Activated CD4-positive, alpha-beta T cell treated with anti-CD3 and anti-CD28 coated beads, Interleukin-2, amount 50 U/mL, for 16 hours (primary cell): Measurements from ENCODE around the gene COMMD9.
A peak's percentile ranks its signal among the peaks of the same experiment; 100 is the strongest.
"Not testable (repeated sequence)": the region's sequence is repeated elsewhere in the genome, so short reads cannot be mapped to it uniquely, and the experiment has no call there.

Experiments used
- DNase-seq: peaks from one replicate; pipeline ENCODE4 v3.0.0-alpha.2; 2020

Gene COMMD9

DNA sequence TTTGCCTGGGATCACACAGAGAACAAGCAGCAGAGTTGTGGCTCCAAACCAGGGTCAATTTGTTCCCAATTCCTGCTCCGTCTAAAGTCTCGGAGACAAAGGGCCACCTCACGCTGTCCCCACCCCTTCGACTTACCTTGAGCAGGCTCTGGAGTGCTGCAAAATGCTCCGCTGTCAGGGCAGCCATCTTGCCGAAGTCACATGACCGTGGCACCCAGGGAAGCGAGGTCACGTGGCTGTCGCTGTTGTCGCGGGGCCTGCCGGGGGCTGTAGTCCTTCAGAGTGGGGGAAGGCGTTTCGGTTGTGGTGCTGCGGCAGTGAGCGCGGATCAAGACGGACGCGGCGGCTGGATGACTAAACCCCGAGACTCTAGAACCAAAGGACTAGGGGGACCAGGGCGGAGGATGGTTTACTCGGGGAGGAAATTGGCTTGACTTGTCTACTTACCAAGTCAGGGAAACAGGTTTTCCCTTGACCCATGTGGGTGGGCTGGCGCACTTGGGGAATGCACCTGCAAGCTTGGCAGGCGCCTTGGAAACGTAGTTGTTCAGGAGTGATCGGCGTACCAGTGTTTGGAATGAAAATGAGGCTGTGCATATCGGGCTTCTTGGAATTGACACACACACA lies at the start of gene COMMD9:
TSS of gene COMMD9 (minus strand) at position 199 of the 627 bp plus-strand sequence. CDS start at position 187, 12 bp downstream.
- peak; percentile 97 for DNase-seq

DNA sequence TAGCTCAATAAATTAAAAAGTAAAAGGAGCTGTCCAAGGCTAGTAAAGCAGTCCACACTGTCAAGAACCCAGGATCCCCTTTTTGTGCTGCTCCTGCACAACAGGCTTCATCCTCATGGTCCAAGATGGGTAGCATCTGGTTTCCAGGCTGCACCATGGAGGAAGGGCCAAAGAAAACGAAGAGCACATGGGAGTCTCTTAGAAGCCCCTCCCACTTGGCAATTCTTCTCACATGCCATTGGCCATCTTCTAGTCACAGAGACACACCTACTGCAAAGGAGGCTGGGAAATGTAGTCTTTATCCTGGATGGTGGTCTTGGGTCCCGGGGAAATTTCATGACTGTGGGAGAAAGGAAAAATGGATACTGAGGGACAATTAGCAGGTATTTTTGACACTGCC lies 44.7 kb upstream of the COMMD9 start:
- no peak for DNase-seq

DNA sequence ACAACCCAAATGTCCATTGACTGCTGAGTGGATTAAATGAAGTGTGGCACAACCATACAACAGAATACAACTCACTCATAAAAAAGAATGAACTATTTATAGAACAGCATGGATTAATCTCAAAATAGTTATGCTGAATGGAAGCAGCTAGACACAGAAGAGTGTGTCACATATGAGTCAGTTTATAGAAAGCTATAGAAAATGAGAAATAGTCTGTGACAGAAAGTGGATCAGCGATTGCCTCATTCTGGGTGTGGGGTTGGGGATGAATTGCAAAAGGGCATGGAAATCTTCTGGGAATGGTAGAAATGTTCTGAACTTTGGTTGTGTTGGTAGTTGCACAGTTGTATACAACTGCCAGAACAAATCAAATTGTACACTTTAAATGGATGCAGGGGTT lies 44.2 kb upstream of the COMMD9 start:
- DNase-seq: no peak

DNA sequence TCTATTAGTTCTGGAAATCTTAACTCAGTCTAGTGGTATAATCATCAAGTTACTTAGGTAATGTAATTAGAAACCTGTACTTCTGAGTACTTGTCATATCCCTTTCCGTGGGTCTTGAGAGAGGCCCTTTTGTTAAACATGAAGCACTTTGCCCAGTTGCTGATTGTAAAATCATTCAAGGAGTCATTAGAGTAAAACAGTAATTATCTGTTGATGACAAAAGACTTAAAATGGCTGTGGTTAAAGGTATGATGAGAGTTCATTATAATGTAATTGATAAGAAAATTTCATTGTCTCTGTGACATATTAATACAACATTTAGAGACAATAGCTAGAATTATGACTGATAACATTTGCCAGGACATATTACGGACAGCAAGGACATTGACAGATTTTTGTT lies 41.2 kb upstream of the COMMD9 start:
- no peak for DNase-seq

DNA sequence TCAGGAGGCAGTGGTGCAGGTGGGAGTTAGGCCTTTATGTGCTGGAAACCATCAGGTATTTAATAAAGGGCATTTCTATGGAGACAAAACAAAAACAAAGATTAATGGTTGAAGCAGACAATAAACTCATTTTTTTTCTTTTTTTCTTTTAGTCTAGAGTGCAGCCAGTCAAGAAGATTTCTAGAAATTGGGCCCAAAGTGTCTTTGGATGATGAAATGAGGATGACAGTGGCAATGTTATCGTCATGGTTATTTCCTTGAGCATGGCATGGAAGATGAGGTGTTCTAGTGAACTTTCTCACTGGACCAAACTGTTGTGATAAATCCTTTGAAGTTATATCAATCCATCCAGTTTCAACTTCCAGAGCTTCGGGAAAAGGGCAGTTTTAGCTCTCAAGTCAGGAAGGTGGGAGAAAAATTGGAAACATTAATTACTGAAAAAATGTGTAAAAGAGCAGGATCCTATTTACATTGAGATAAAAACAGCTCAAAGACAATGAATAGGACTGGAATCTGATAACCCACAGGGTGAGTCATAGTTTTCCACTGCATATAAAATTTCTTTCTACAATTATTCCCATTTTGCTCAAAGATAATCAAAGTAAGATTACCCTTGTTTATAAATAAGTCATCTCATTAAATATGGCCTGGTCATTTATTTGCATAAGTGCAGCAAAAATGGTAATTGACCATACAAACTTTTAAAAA lies 39.9 kb upstream of the COMMD9 start:
- no peak for DNase-seq

DNA sequence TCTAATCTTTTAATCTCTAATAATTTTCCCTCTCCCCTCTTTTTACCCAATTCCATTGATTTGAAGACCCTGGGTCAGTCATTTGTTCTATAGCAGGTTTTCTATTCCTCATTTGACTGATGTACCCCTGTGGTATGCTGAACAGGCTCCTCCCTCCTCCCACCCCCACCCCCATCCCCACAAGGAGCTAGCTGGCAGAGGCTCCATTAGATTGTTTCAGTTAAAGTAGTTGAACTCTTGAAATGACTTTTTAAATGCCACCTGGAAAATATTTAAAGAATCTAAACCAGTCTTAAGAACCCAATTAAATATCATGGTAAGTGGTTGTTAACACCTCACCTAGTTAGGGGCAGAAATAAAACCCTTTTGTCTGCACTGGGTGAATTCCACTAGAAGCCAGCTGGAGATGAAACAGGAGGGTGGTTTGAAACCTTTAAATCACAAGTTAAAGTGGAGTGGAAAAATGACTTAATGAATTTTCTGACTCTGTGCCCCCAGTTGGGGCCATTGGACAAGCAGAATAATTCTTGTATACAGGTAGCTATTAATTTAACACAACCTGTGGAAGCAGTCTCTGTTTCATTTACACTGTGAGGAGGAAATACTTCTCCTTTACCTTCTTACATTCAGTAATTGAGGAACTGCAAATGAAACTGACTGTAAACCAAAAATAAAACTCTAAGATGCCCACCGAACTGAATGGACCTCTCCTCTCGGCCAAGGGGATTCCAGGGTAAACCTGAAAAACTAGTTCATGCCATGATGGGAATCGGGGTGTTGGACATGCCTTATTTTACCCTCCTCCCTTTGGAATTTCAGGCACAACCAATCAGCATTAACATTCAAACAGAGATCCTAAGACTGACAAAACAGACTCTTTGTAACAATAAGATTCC lies 37.5 kb upstream of the COMMD9 start:
- DNase-seq: no peak

DNA sequence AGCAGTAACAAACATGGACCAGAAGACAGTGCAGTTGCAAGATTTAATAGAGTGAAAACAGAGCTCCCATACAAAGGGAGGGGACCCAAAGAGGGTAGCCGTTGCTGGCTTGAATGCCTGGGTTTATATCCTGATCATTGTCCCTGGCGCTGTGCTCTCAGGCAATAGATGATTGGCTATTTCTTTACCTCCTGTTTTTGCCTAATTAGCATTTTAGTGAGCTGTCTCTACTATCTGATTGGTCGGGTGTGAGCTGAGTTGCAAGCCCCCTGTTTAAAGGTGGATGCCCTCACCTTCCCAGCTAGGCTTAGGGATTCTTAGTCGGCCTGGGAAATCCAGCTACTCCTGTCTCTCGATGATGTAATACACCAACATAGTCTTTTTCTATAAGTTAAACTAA lies 36.2 kb upstream of the COMMD9 start:
- DNase-seq: not testable (repeated sequence)

DNA sequence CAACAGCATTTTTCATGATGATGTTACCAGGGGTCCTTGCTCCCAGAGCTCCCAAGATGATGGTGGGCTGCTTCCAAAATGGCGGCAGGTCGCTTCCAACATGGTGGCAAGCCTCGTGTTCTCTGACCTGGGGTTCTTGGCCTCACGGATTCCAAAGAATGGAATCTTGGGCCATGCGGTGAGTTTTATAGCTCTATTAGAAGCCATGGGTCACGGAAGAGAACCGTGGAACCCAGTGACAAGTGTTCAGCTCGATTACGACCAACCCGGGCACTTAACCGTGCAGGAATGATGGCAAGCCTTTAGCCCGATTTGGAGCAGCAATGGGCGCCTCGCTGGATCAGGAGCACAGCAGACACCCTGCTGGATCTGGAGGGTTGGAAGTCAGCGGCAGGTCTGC lies 35.7 kb upstream of the COMMD9 start:
- not testable (repeated sequence) for DNase-seq

DNA sequence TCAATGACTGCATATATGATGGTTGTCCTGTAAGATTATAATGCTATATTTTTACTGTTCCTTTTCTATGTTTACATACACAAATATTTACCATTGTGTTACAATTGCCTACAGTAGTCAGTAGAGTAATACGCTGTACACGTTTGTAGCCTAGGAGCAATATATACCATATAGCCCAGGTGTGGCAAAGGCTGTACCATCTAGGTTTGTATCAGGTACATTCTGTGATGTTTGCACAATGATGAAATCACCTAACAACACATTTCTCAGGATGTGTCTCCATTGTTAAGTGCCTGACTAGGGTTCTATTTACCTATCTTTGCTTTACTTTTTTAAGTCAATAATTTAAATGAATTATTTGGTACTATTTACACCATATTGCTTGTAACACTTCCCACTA lies 28.8 kb upstream of the COMMD9 start:
- no peak for DNase-seq

DNA sequence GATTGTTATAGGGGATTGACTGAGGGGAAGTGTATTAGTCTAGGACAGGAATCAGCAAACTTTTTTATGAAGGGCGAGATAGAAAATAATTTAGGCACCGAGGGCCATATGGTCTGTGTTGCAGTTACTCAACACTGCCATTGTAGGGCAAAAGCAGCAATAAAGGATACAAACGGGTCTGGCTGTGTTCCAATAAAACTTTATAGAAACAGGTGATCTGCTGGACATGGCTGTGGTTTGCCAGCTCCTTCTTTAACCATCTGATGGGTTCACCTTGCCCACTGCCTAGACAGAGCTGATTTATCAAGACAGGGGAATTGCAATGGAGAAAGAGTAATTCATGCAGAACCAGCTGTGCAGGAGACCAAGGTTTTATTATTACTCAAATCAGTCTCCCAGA lies 26.8 kb upstream of the COMMD9 start:
- DNase-seq: no peak

DNA sequence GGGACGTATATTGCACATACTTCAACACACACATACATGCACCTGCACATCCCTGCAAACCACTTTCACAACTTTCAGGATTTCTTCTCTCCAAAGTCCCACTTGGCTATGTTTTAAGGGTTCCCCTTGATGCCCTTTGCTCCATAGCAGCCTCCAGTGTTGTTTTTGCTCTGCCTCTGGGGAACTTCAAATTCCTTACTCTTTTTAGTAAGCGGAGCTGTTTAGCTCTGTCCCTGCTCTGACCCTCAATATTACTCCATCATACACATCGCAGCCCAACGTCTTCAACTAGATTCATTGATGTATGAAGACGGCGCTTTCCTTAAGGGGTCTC lies 25.2 kb upstream of the COMMD9 start:
- no peak for DNase-seq

DNA sequence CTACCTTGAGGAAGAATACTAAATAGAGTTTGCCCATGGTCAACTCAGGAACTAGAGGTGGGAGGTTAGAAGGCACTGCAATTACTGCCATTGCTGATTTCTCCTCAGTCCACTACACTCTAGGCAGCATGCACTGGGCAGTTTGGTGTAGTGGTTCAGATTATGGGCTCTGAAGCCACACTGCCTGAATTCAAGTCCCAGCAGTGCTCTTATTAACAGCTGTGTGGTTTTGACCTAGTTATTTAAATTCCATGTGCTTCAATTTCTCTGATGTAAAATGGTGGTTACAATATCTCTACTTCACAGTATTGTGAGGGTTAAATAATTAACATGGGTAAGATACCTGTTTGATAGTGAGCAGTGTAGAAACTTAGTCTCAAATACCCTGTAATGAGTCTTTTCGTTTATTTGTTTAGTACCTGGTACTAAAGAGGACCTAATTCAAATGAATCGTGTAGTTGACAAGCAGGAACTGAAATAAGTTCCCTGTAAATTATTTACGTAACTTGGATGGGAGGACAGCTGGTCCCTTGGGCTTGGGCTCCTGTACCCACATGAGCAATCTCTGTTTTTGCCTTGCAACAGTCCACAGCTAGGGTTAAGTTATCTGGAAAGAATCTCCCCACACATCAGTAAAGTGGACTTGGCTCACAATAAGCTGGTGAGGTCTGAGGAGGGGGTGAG lies 24.7 kb upstream of the COMMD9 start:
- no peak for DNase-seq

DNA sequence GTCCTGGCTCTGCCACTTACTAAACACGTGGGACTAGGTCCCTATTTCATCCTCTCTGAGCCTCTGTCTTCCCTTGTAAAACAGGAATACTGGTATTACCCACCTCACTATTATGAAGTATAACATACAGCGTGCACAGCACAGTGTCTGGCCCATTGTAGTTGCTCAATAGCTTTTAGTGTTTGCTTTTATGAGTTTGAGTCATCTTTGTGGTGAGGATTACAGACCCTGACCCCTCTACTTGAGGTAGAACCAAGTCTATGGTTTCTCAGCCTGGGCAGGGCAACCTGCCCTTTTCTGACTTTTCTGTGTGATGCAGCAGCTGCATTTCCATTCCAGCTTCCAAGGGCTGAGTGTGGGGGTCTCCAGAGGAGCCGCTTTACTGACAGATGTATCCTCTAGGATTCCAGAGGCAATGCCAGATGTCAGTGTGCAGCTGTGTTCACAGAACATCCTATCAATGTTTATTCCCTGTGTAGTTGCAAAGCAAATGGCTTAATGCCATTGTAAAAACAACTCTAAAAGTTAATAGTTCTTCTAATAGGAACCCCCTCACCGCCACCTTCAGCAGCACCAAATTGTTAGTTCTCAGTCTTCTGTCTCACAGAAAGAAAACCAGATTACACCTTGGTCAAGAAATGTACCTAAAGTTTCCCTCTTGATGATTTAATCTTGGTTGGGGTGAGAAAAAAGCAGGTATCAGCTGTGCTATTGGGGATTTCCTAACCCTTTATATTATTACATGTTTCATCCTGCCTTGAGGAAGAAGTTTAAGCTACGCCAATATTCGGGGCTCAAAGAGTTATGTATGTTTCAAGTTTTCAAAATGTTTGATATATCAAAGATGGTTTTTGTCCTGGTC lies 23.6 kb upstream of the COMMD9 start:
- DNase-seq: peak; percentile 12

DNA sequence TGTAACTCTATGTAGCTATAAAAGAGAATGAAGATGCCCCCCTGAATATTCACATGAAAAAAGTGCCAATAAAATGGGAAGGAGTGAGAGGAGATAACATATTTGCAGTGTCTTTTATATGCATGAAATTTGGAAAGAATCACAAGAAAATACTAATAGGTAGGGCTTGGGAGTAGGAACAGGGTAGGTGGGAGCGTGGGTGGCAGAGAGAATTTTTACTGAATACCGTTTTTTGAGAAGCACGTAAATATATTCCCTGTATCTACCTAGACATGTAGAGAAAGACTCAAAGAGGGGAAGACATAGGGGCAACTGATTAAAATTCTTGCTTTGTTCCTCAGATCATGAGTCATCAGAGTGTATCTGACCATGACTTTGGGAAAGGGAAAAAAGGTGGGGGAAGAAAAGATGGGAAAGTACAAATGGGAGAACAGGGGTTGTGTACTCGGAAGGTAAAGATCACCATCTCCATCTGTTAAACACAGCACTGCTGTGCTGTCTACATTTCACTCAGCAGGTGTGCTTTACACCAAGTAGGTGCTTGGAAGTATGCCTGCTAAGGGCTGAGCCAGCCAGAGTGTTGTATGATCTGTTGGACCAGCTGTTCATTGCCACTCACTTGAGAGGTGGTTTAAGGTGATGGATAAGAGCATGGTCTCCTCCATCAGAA lies 22.8 kb upstream of the COMMD9 start:
- no peak for DNase-seq

DNA sequence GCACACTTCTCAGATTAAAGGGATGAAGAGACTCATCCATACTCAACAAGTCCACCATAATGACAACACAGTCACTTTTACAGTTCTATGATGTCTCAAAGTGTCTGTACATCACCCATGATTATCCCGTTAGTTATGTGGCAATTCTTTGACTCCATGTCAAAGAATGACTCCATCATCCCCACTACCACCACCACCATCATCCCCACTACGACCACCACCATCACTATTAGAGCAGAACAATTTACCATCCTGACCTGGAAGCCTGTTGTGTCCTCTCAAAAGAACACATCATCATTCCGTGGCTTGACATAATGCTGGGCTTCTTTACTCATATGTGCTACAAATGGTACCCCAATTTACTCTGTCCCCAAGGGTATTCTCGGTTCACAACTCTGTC lies 20.6 kb upstream of the COMMD9 start:
- no peak for DNase-seq

DNA sequence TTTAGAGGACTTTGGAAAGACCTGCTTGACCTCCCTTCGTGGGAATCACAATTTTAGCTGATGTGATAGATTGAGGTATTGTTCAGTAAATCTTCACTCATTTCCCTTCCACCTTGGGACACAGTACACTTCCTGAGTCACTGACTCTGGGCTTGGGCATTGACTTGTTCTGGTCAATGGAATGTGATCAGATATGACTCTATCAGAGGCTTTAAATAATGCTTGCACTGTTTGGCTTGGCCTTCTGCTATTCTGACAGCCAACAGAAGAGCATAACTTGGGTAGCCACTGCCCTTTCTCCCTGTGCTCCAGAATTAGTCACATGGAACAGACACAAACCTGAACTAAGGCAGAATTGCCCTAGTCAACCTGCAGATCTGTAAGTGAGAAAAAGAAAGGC lies 19.4 kb upstream of the COMMD9 start:
- DNase-seq: no peak

DNA sequence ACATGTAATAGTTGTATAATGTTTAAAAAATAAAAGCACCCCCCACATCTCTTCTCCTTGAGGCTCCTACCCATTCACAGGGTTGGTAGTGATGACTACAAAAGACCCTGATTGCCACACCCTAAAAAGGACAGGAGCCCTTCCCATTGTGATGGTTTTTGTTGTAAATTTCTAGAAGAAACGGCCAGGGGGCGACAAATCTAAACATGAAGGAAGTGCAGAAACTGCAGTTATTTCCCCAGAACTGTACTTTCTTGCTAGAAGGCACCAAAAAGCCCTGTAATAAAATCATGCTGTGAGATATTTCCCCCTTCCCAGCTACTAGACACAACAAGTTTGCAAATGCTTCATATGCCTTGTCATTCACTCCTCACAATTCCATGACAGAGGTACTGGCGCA lies 17.7 kb upstream of the COMMD9 start:
- peak; percentile 14 for DNase-seq

DNA sequence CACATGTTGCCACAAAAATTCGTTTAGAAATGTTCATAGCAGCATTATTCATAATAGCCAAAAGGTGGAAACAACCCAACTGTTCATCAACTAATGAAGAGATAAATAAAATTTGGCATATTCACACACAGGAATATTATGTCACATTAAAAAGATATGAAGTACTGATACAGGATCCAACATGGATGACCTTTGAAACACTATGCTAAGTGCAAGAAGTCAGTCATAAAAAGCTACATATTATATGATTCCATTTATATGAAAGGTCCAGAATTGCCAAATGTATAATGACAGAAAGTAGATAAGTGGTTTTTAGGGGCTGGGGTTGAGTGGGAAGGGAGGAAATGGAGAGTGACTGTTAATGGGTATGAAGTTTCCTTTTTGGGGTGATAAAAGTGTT lies 15.8 kb upstream of the COMMD9 start:
- DNase-seq: no peak

DNA sequence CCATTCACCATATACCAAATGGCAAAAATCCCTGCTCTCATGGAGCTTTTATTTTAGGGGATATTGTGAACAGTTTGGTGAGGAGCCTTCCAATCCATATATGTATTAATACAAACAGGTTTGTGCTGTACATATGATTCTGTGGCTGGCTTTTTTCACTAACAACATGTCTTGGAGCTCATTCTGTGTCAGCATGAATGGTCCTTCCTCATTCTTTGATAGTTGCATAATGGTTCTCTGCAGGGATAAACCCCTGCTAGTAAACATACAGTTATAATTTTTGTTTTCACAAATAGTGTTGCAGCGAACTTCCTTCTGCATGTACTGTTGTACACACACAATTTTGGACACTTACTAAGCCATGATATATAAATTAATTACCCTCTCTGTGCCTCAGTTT lies 15.1 kb upstream of the COMMD9 start:
- no peak for DNase-seq

DNA sequence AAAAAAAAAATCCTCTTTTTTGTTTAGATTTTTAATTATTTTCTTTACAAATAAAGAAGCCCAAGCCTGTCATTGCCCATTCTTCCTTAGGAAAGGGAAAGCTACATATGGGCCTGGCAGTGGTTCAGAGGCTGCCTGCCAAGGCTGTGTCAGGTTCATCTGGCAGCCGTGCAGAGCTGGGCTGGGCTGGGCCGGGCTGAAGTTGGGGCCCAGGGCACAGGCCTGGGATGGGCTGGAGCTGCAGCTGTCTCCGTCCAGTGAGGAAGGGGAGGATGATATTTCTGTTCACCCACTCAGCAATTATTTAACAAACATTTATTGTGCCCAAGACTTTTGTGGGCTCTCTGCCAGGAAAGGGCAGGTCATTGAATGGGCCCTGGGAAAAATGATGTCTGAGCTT lies 11.4 kb upstream of the COMMD9 start:
- DNase-seq: no peak

DNA sequence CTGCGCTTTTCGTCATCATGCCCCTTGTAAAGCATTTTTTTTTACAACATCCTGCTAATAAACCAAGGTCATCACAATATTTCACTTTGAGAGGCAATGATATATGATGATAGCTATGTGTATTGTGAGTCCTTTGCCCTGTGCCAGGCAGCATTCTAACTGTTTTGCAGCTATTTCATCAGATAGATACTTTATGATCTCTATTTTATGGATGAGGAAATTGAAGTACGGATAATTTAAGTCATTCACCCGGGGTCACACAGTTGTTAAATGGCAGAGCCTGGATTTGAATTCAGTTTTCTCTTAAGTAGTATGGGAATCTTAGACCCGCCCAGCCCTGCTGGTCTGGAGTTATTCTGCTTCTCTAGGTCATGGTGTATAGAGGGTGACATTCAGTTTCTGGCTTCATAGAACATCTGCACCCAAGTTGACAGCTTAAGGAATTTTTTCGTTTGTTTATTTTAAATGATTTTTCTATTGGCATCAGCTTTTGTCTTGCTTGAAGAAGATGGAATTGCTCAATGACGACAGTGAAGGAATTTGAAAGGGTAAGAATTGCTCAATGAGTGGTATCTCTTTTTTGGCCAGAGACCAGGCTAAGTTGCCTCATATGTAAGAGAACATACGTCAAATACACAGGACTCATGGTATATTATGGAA lies 7.8 kb upstream of the COMMD9 start:
- no peak for DNase-seq
